Activated CD8-positive, alpha-beta memory T cell treated with anti-CD3 and anti-CD28 coated beads, Interleukin-2, amount 50 U/mL, for 4 hours (primary cell): Measurements from ENCODE around the gene UQCRFS1.
"Not testable (repeated sequence)": the region's sequence is repeated elsewhere in the genome, so short reads cannot be mapped to it uniquely, and the experiment has no call there.

Source experiments
- DNase-seq: peaks from one replicate; pipeline ENCODE4 v3.0.0-alpha.2; 2020

The UQCRFS1 gene

DNA sequence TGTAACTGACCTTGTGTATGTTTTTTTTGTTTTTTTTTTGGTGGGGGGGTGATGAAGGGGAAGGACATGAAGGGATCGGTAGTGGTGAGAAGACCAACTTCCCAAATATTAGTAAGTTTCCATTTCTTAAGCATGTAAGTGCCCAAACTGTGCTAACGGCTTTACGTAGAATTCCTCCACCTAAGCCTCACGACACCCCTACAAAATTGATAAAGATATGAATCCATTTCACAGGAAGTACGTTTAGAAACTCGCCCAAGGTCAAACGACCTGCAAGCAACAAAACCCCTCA is 649 bp downstream of the UQCRFS1 start:
- no peak for DNase-seq

DNA sequence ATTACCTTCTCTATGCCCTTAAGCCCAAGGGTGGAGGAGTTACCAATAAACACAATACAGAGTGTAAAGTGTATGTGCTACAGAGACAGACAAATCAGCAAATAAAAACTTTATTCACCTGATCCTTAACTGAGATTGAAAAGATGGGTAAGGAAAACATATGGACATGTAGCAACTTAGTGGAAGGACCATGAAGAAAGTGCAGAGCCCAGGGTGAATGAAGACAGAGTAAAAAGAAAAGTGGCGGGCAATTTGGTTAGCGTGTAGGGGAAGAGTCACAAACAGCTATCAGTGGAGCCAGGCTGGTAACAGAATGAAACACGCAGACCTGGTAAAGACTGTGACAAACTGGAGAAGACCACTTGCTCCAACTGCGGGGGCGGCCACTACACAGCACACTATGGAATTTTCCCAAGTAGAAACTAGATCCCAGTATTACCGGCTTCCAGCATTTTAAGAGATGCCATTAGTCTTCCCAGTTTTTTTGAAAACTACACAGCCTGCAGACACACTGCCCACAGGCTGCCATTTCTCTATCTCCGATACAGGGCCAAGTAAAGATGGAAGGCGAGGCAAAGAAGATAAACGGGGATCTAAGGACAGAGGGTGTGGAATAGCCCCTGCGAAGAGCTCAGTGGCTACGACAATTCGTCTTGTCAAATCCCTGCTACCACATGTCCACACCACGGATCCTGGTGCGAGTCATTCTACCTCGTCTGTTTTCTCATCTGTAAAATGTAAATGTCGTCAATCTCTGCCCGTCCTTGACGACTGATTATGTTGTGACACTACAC is 1.2 kb downstream of the UQCRFS1 start:
- no peak for DNase-seq

DNA sequence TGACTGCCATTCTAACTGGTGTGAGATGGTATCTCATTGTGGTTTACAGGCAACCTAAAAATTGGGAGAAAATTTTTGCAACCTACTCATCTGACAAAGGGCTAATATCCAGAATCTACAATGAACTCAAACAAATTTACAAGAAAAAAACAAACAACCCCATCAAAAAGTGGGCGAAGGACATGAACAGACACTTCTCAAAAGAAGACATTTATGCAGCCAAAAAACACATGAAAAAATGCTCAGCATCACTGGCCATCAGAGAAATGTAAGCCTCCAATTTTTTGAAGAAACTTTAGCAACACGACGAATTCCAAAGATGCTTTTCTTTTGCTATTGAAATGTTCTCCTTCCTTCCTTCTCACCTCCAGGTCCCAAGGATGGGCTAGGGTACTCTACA is 1.9 kb downstream of the UQCRFS1 start:
- DNase-seq = not testable (repeated sequence)

DNA sequence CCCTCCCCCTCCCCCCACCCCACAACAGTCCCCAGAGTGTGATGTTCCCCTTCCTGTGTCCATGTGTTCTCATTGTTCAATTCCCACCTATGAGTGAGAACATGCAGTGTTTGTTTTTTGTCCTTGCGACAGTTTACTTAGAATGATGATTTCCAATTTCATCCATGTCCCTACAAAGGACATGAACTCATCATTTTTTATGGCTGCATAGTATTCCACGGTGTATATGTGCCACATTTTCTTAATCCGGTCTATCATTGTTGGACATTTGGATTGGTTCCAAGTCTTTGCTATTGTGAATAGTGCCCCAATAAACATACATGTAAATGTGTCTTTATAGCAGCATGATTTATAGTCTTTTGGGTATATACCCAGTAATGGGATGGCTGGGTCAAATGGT is 2.4 kb downstream of the UQCRFS1 start:
- not testable (repeated sequence) for DNase-seq

DNA sequence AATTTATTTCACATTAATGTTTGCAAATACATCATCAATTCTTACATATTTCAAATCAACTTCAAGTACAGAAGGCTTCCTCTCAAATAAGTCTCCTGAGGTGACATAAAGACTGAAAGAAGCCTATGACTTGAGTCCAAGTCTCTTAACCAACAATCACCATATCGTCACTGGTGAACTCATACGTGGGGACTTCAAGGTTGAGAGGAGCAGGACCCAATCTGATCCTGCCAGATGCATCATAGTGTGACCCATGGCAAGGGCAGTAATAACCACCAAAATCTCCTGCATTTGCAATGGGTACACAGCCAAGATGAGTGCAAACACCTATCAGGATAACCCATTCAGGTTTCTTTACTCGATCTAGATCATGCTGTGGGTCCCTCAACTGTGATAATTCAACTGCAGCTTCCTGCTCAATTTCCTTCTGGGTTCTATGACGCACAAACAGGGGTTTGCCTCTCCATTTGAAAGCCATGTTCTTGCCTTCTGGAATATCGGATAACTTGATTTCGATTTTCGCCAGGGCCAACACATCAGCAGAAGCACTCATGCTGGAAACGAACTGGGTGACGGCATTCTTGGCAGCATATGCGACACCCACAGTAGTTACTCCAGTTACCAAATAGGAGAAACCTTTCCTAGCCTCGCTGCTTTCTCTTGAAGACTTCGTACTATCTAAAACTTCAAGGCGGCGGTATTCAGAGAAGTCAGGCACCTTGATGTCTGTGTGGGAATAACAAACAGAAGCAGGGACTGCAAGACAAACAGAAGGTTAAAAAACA is 5.4 kb downstream of the UQCRFS1 start:
- DNase-seq = not testable (repeated sequence)

GRCh38 chr19:29206453-29206852 is 6.5 kb downstream of the UQCRFS1 start:
- DNase-seq = no peak

- no peak for DNase-seq
These were observed 10.7 kb downstream of the UQCRFS1 start for GRCh38 chr19:29202281-29202680.

DNA sequence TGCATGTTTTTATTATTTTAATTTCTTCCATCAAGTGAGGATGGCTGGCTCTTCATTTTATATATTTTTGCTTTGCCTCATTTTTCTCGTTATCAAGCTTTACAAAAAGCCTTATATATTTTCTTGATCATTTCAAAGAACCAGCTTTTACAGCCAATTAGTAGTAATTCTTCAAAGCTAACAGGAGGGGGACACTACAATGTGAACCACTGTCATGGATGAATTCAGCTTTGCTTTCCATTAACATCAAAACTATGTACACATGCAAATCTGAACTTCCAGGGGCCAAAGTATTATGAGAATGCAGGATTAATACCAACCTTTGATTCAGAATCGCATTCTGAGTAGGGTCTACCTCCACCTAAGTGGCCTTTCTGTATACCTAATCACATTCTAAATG is 11.1 kb downstream of the UQCRFS1 start:
- no peak for DNase-seq

GRCh38 chr19:29194658-29195057 is 18.3 kb downstream of the UQCRFS1 start:
- no peak for DNase-seq

DNA sequence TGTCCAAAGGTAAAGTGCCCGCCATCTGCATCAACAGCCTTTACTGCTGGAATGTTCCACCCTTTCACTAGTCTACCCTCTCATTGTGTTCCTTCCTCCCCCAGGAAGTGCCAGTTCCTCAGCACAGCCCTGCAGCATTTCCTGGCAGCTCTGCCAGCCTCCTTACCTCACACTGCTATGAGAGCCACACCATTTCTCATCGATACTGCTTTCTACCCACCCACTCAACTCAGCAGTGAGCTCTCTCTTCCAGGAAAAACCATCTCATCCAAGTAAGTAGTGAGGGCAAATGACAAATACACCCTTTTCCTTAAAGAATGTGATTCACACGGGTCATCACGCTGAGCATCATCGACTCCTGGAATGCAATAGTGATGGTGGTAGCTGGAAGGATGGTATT is 19.8 kb downstream of the UQCRFS1 start:
- DNase-seq = no peak

DNA sequence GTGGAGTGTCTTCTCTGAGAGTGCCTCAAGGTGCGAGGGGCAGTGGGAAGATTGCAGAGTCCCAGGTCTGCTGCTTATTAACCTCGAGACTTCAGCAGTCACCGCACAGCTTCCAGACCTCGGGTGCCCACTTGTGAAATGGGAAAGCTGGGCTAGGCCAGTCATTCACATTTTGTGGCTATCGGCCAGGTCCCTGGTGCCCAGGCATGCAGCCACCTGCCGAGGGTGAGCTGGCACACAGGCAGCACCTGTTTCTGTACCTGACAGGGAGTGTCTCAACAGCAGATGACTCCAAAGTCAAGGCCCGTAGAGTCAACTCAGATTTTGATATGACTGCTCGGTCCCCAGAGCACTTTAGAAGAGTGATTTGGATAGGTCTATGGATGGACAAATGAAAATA is 21.9 kb downstream of the UQCRFS1 start:
- no peak for DNase-seq

GRCh38 chr19:29189033-29189360 is 24.0 kb downstream of the UQCRFS1 start:
- no peak for DNase-seq

GRCh38 chr19:29188289-29189032 is 24.5 kb downstream of the UQCRFS1 start:
- no peak for DNase-seq

GRCh38 chr19:29187676-29188075 is 25.3 kb downstream of the UQCRFS1 start:
- DNase-seq = no peak

GRCh38 chr19:29185427-29185826 is 27.5 kb downstream of the UQCRFS1 start:
- no peak for DNase-seq

DNA sequence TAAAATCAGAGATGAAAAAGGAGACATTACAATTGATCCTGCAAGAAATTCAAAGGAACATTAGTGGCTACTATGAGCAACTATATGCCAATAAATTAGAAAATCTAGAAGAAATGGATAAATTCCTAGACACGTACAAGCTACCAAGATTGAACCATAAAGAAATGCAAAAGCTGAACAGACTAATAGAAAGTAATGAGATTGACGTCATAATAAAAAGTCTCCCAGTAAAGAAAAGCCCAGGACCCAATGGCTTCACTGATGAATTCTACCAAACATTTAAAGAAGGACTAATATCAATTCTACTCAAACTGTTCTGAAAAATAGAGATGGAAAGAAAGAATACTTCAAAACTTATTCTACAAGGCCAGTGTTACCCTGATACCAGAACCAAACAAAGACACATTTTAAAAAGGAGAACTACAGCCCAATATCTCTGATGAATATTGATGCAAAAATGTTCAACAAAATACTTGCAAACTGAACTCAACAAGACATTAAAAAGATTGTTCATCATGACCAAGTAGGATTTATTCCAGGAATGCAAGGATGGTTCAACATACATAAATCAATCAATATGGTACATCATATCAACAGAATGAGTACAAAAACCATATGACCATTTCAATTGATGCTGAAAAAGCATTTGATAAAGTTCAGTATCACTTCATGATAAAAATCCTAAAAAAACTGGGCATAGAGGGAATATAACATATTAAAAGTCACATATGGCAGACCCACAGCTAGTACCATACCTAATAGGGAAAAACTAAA is 35.8 kb downstream of the UQCRFS1 start:
- DNase-seq = no peak

- no peak for DNase-seq
These were observed 39.1 kb downstream of the UQCRFS1 start for GRCh38 chr19:29173896-29174295.

GRCh38 chr19:29172302-29172701 is 40.6 kb downstream of the UQCRFS1 start:
- no peak for DNase-seq

DNA sequence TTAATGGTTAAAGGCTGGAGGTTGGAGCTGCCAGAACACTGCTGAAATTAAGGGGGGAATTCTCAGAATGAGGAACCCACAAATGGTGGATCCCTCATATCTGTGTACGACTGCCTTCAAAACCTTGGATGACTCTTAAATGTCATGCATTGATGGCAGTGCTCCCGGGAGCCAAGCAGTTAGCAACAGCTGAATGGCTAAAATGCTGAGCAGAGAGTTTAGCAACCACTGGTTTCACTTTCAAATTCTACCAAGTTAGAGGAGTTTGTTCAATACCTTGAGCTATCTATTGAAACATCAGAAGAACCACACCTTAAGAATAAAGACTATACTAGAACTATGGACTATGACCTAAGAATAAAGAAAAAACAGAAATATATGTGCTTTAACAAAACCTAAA is 41.4 kb downstream of the UQCRFS1 start:
- no peak for DNase-seq

GRCh38 chr19:29170554-29170953 is 42.4 kb downstream of the UQCRFS1 start:
- no peak for DNase-seq

GRCh38 chr19:29162694-29163093 is 50.3 kb downstream of the UQCRFS1 start:
- DNase-seq = no peak

DNA sequence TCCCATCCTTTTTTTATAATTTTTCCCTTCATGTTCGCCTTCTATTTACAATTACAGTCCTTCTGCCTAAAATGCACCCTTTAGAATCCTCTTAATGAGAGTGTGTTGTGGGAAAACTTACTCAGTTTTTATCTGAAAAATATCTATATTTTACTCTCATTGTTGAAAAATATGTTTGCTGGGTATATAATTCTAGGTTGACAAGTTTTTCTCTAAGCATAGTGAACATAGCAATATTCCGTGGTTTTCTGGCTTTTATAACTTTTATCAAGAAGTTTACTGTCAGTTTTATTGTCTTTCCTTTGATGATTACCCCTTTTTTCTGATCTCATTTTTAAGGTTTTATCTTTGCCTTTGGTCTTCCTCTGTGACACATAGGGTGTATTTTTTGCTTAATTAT is 57.3 kb downstream of the UQCRFS1 start:
- no peak for DNase-seq
